HL-60 (cell line): ENCODE measurements around the gene CAMTA1.

Experiments
- CTCF ChIP-seq: IDR thresholded peaks from one replicate; pipeline ENCODE4 v1.5.1; 2011; ENCODE audit warnings: low read length, control low read depth, inconsistent platforms; ENCODE audit not compliant: insufficient read depth
- GABPA ChIP-seq: IDR thresholded peaks from 2 replicates; pipeline ENCODE4 v1.6.1; 2012; ENCODE audit warnings: low read depth
- POLR2AphosphoS5 ChIP-seq: IDR thresholded peaks from 2 replicates; pipeline ENCODE4 v1.6.1; 2012; ENCODE audit warnings: low read depth
- SPI1 ChIP-seq: IDR thresholded peaks from 2 replicates; pipeline ENCODE4 v1.6.1; 2012; ENCODE audit warnings: low read depth, mild to moderate bottlenecking, borderline replicate concordance

- TF ChIP-seq CTCF: no peak
- no peak for TF ChIP-seq POLR2AphosphoS5
- TF ChIP-seq GABPA: no peak
- TF ChIP-seq SPI1: no peak
These were observed 825.0 kb downstream of the CAMTA1 start for GRCh38 chr1:7610106-7610731.
